Measurements from ENCODE around the gene PUS1.
"Not testable (repeated sequence)": the region's sequence is repeated elsewhere in the genome, so short reads cannot be mapped to it uniquely, and the experiment has no call there.

GRCh38 chr12:131961328-131961727, 32.3 kb downstream of the PUS1 start:
- not testable (repeated sequence) for TF ChIP-seq CTCF (conservative IDR thresholded peaks at IDR 0.05; ENCODE audit: low read length); EZH2phosphoT487 (IDR thresholded peaks at IDR 0.05; ENCODE audit: borderline replicate concordance, low read depth, low read length)
